GM21528 (cell line): ENCODE results near the gene CABP7.

ENCODE experiments used
- ATAC-seq: cut with Tn5 transposase; IDR thresholded peaks from one replicate; pipeline ENCODE4 v1.9.1; 2021; ENCODE audit warnings: mild to moderate bottlenecking, moderate library complexity; ENCODE audit not compliant: unreplicated experiment, low FRiP score

The CABP7 gene

GRCh38 chr22:29702000-29702930, 17.5 kb upstream of the CABP7 start:
- ATAC-seq = no peak

GRCh38 chr22:29702931-29703501, 16.8 kb upstream of the CABP7 start:
- no peak for ATAC-seq

GRCh38 chr22:29703569-29704195, 16.1 kb upstream of the CABP7 start:
- ATAC-seq = no peak

GRCh38 chr22:29704528-29705285, 15.1 kb upstream of the CABP7 start:
- no peak for ATAC-seq

GRCh38 chr22:29705651-29706050, 14.2 kb upstream of the CABP7 start:
- ATAC-seq = no peak

GRCh38 chr22:29706486-29706885, 13.3 kb upstream of the CABP7 start:
- ATAC-seq = no peak

GRCh38 chr22:29707010-29707409, 12.8 kb upstream of the CABP7 start:
- ATAC-seq = no peak

GRCh38 chr22:29707471-29707870, 12.3 kb upstream of the CABP7 start:
- no peak for ATAC-seq

- no peak for ATAC-seq
Observed at GRCh38 chr22:29710193-29710592, 9.6 kb upstream of the CABP7 start.

- no peak for ATAC-seq
Observed at GRCh38 chr22:29710922-29711593, 8.7 kb upstream of the CABP7 start.

- ATAC-seq = no peak
Observed at GRCh38 chr22:29712119-29712518, 7.7 kb upstream of the CABP7 start.

GRCh38 chr22:29713156-29713727, 6.6 kb upstream of the CABP7 start:
- no peak for ATAC-seq

- no peak for ATAC-seq
Observed at GRCh38 chr22:29715240-29715639, 4.6 kb upstream of the CABP7 start.

GRCh38 chr22:29715705-29716104, 4.1 kb upstream of the CABP7 start:
- ATAC-seq = no peak

GRCh38 chr22:29716814-29717545, 2.8 kb upstream of the CABP7 start:
- no peak for ATAC-seq

GRCh38 chr22:29717789-29718188, 2.0 kb upstream of the CABP7 start:
- no peak for ATAC-seq

- ATAC-seq = no peak
Observed at GRCh38 chr22:29718949-29719898, 579 bp upstream of the CABP7 start.

GRCh38 chr22:29720811-29721323, 1.1 kb downstream of the CABP7 start:
- ATAC-seq = no peak
